Right lobe of liver (tissue), 6 donors: ENCODE measurements around the gene PTTG1. TPM values are rescaled to one million over a fixed set of nuclear protein-coding genes. Genes with fewer than 3 reads are reported as not detected.
"Not testable (repeated sequence)": the region's sequence is repeated elsewhere in the genome, so short reads cannot be mapped to it uniquely, and the experiment has no call there.

Experiments used
- ATAC-seq, 4 donors: fragments of 200-7000 bp; cut with Tn5 transposase; one replicate each; pipeline ENCODE4 v1.9.1; 2020; ENCODE audit warnings: mild to moderate bottlenecking in 4 of 4, moderate library complexity in 4 of 4
- DNase-seq, 3 donors: peaks; one replicate each; pipeline ENCODE4 v3.0.0-alpha.2; 2020
- H3K27ac ChIP-seq, 3 donors: fragments of 200-600 bp; one replicate each; pipeline ENCODE4 v1.8.0; 2022
- H3K27me3 ChIP-seq, 2 donors: fragments of 200-600 bp; one replicate each; pipeline ENCODE4 v1.8.0; 2022
- H3K36me3 ChIP-seq, 4 donors: fragments of 200-600 bp; sonication (generic) in 1 of 4; one replicate each; pipeline versions ENCODE4 v1.5.1 to v1.8.0; 2017 to 2022; ENCODE audit warnings: control low read depth in 1 of 4
- H3K4me1 ChIP-seq, 4 donors: fragments of 200-600 bp; sonication (generic) in 1 of 4; one replicate each; pipeline versions ENCODE4 v1.5.1 to v1.8.0; 2017 to 2022; ENCODE audit warnings: control low read depth in 1 of 4
- H3K4me3 ChIP-seq, 3 donors: fragments of 200-600 bp; one replicate each; pipeline ENCODE4 v1.8.0; 2022
- H3K9me3 ChIP-seq, 4 donors: fragments of 200-600 bp; sonication (generic) in 1 of 4; one replicate each; pipeline versions ENCODE4 v1.5.1 to v1.8.0; 2017 to 2022; ENCODE audit warnings: control low read depth in 1 of 4
- POLR2A ChIP-seq: fragments of 450-650 bp; IDR thresholded peaks from one replicate; pipeline ENCODE4 v1.6.1; 2017; ENCODE audit warnings: antibody characterized with exemption, mild to moderate bottlenecking
- WGBS: methylation state at CpG from one replicate; pipeline ENCODE4 v1.1.6; 2018; ENCODE audit warnings: low coverage, low lambda C conversion rate; ENCODE audit not compliant: insufficient coverage; ENCODE audit errors: missing lambda C conversion rate; 5-methylcytosine and 5-hydroxymethylcytosine counted together
- intact Hi-C, 2 donors: fragments of 100-400 bp; cut with DNase I; formaldehyde crosslinking; loops; one replicate each; pipeline versions ENCODE4 v1.11.2 to v1.14.1; 2022
- total RNA-seq, 6 experiments: library from RNA; depleted of rRNA in 2 of 6; stranded (reverse); fragments of >200 nt in 2 of 6; fragmentation: NEBNext Ultra II Directional in 3 of 6; extraction: Animal tissue kit (Norgen Biotek cat#: 25700) in 3 of 6; gene quantifications; one replicate each; pipeline versions ENCODE4 v1.1.0 to v1.2.4, GENCODE V29; 2016 to 2023
- TF ChIP-seq, protein P1 (sequence below), 4 donors: fragments of 200-600 bp in 3 of 4; fragments of 450-650 bp in 1 of 4; IDR thresholded peaks; one replicate each; pipeline versions ENCODE4 v1.5.1 to v1.8.0; 2016 to 2022; ENCODE audit warnings: antibody characterized with exemption in 4 of 4, mild to moderate bottlenecking in 2 of 4
- donor health status: DM: no; HTN: yes; CAD: no.
- donor health status: DM: no; HTN: no; CAD: no.
- donor health status: DM: no; HTN: no; CAD: no.
- donor health status: DM: no; HTN: yes; CAD: no.
- donor health status: DM: no; HTN: yes; CAD: no.

Gene PTTG1
- total RNA-seq, 6 experiments from 2014 or later, result 0.51 to 5.9 (median 2.6) TPM

DNA sequence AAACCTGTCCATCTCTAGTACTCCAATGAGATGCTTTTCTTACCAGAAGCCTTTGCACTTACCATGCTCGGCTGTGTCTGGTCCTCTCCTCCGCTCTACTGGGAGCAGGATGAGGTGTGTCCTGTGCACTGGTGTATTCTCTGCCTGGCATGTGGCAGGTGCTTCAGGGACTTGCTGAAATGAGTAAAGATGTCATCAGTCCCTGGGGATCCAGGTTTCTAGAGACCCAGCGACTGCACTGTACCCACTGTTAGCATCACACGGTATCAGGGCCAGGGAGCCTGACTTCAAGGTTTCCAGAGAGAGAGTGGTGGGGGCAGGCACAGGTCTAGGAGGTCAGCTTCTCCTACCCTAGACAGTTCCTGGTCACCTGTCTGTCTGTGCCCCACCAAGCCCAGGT, 10.5 kb downstream of the PTTG1 start:
- ATAC-seq (no peak), DNase-seq (no peak)
- no peaks in the 10 kb centered on the region for H3K4me1 ChIP-seq
- no peak overlapping the region for H3K4me3 ChIP-seq
- intact Hi-C loops, result no loop called here
- no peaks in the 10 kb centered on the region for H3K27me3 ChIP-seq
- H3K9me3 ChIP-seq, result no peaks in the 10 kb centered on the region
- TF ChIP-seq, protein P1, sequence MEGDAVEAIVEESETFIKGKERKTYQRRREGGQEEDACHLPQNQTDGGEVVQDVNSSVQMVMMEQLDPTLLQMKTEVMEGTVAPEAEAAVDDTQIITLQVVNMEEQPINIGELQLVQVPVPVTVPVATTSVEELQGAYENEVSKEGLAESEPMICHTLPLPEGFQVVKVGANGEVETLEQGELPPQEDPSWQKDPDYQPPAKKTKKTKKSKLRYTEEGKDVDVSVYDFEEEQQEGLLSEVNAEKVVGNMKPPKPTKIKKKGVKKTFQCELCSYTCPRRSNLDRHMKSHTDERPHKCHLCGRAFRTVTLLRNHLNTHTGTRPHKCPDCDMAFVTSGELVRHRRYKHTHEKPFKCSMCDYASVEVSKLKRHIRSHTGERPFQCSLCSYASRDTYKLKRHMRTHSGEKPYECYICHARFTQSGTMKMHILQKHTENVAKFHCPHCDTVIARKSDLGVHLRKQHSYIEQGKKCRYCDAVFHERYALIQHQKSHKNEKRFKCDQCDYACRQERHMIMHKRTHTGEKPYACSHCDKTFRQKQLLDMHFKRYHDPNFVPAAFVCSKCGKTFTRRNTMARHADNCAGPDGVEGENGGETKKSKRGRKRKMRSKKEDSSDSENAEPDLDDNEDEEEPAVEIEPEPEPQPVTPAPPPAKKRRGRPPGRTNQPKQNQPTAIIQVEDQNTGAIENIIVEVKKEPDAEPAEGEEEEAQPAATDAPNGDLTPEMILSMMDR (IDR thresholded peaks at IDR 0.05), result no peak
- TF ChIP-seq POLR2A, result no peak
- no CpG with 5 or more reads among the region's 4 CpGs for WGBS
- no peak overlapping the region for H3K27ac ChIP-seq
- no peaks in the 10 kb centered on the region for H3K36me3 ChIP-seq

DNA sequence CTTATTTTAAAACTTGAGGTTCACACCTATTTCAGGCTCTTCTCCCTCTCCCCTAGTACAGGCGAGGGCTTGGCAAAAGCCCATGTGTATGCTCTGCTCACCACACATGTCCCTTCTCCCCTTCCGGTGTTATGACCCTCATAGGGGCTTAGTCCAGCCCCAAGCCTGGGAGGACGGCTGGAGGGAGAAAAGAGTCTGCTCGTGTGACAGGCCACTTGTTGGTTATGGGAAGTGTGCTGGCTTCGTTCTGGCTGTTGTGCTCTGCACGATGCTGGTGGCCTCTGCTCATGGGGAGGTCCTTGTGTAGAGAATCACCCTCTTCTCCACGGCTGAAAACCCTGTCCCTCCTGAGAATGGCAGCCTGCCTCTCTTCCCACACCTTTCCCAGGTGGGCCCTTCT, 11.1 kb downstream of the PTTG1 start:
- Histone ChIP-seq H3K27ac (no peak overlapping the region), H3K9me3 (no peaks in the 10 kb centered on the region), H3K4me3 (no peak overlapping the region), H3K4me1 (no peaks in the 10 kb centered on the region), H3K36me3 (no peaks in the 10 kb centered on the region), H3K27me3 (no peaks in the 10 kb centered on the region)
- TF ChIP-seq, protein P1 (IDR thresholded peaks at IDR 0.05), result no peak
- no peak for TF ChIP-seq POLR2A
- WGBS, result 100% methylated on average over 2 of the region's 7 CpGs
- DNase-seq, result no peak
- intact Hi-C loops, result no loop called here
- no peak for ATAC-seq

DNA sequence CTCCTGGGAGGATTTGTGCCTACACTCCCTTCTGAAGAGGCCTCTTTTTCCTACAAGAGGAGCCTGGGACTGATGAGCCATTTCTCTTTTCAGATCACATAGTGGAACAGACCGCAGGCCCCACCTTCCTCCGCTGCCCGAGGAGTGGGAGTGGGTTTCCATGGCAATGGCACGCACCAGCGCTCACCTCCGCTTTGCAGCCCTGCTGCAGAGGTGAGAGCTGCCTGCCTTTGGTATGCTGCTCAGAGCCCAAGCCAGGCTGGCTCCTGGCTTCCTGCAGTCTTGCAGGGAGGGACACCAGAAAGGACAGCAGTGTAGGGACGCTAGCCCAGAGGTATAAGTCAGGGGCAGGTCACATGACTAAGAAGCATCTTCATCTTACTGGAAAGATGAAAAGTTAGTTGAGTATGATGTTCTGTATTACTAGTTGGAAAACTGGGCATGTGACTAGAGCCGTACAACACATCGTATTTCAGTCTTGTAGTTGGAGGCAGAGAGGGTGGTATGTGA, 12.4 kb downstream of the PTTG1 start:
- H3K27ac ChIP-seq, result no peak overlapping the region
- H3K4me1 ChIP-seq, result peaks cover 0 to 6% (median 2%) of the 10 kb centered on the region in 4 donors
- WGBS, result 70% methylated on average over 2 of the region's 9 CpGs
- no peaks in the 10 kb centered on the region for H3K9me3 ChIP-seq
- intact Hi-C loops, result no loop called here
- no peak for TF ChIP-seq POLR2A
- TF ChIP-seq, protein P1 (IDR thresholded peaks at IDR 0.05), result no peak
- no peak overlapping the region for H3K4me3 ChIP-seq
- ATAC-seq, result no peak
- no peaks in the 10 kb centered on the region for H3K27me3 ChIP-seq
- DNase-seq, result no peak
- no peaks in the 10 kb centered on the region for H3K36me3 ChIP-seq

DNA sequence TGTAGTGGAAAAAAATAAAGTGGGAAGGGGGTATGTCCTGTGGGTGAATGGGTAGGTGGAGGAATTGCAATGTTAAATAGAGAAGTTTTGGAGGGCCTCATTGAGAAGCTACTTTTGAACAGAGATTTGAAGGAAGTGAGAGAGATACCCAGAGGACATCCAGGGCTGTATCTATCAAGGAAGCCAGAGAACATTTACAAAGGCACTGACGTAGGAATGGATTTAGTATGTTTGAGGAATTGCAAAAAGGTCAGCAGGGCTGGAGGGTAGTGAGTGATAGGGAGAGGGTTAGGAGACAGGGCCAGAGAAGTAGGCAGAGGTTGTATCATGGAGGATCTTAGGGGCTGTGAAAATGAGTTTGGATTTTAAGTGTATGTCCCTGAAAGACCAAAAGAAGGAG, 13.9 kb downstream of the PTTG1 start:
- peaks cover 0 to 6% (median 2%) of the 10 kb centered on the region in 4 donors for H3K4me1 ChIP-seq
- no peak overlapping the region for H3K27ac ChIP-seq
- ATAC-seq (no peak), DNase-seq (no peak)
- H3K9me3 ChIP-seq, result no peaks in the 10 kb centered on the region
- no peaks in the 10 kb centered on the region for H3K27me3 ChIP-seq
- TF ChIP-seq POLR2A, result no peak
- TF ChIP-seq, protein P1 (IDR thresholded peaks at IDR 0.05), result no peak
- H3K36me3 ChIP-seq, result no peaks in the 10 kb centered on the region
- no peak overlapping the region for H3K4me3 ChIP-seq
- WGBS, result 60% methylated on average over 1 of the region's 1 CpG
- intact Hi-C loops, result no loop called here

DNA sequence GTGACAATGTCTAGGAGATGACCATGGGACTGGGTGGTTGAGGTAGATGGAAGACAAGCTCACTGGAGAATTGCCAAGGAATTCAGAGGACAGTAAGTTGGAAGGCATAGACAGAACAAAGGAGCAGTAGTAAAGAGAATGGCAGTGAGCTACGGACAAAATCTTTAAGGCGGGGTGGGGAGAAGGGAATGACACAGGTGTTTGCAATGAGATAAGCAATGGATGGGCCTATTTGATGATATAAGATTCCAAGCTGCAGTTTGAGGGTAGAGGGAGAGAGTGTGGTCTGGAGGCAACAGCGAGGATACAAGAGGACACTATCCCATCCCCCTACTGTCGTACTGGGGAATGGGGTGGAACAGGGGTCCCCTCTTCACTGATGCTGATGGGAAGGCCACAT, 14.4 kb downstream of the PTTG1 start:
- H3K4me1 ChIP-seq, result peaks cover 0 to 6% (median 2%) of the 10 kb centered on the region in 4 donors
- no peaks in the 10 kb centered on the region for H3K36me3 ChIP-seq
- H3K9me3 ChIP-seq, result no peaks in the 10 kb centered on the region
- H3K27ac ChIP-seq, result no peak overlapping the region
- ATAC-seq (no peak), DNase-seq (no peak)
- intact Hi-C loops, result no loop called here
- H3K4me3 ChIP-seq, result no peak overlapping the region
- WGBS, result 68% methylated on average over 4 of the region's 4 CpGs
- TF ChIP-seq, protein P1 (IDR thresholded peaks at IDR 0.05), result no peak
- TF ChIP-seq POLR2A, result no peak
- H3K27me3 ChIP-seq, result no peaks in the 10 kb centered on the region

DNA sequence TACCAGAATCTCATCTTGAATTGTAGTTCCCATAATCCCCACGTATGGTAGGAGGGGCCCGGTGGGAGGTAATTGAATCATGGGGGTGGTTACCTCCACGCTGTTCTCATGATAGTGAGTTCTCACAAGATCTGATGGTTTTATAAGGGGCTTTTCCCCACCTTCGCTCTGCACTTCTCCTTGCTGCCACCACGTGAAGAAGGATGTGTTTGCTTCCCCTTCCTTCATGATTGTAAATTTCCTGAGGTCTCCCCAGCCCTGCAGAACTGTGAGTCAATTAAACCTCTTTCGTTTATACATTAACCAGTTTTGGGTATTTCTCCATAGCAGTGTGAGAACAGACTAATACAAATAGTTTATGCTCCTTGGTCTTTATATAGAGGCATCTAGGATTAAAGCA, 15.0 kb downstream of the PTTG1 start:
- H3K27me3 ChIP-seq, H3K4me3 ChIP-seq, intact Hi-C loops, H3K4me1 ChIP-seq, H3K27ac ChIP-seq, H3K9me3 ChIP-seq, DNase-seq, ATAC-seq, H3K36me3 ChIP-seq: not testable (repeated sequence)
- WGBS, result 32% methylated on average over 6 of the region's 6 CpGs
